Muscle of leg (tissue), 11 donors: ENCODE results near the gene NUP210. TPM values are rescaled to one million over a fixed set of nuclear protein-coding genes. Genes with fewer than 3 reads are reported as not detected.

Experiments used
- DNase-seq: peaks from one replicate; pipeline ENCODE4 v3.0.0; 2013
- H3K27ac ChIP-seq: one replicate; pipeline ENCODE4 v1.5.1; 2013; ENCODE audit warnings: mild to moderate bottlenecking, low read length, control low read depth
- H3K27me3 ChIP-seq: one replicate; pipeline ENCODE4 v1.6.1; 2013; ENCODE audit warnings: low read length; ENCODE audit not compliant: control insufficient read depth, insufficient read depth
- H3K36me3 ChIP-seq: one replicate; pipeline ENCODE4 v1.6.1; 2013; ENCODE audit warnings: low read length; ENCODE audit not compliant: control insufficient read depth, insufficient read depth
- H3K4me1 ChIP-seq: one replicate; pipeline ENCODE4 v1.6.1; 2013; ENCODE audit warnings: low read length; ENCODE audit not compliant: control insufficient read depth, insufficient read depth
- H3K4me3 ChIP-seq: one replicate; pipeline ENCODE4 v1.5.1; 2013; ENCODE audit warnings: low read length, control low read depth
- H3K9me3 ChIP-seq: replicated peaks from 2 replicates; pipeline ENCODE4 v1.6.1; 2013; ENCODE audit warnings: low read depth, low read length; ENCODE audit not compliant: control insufficient read depth
- WGBS: methylation state at CpG from one replicate; pipeline ENCODE4 v1.1.5; 2013; ENCODE audit warnings: missing lambda C conversion rate; ENCODE audit not compliant: insufficient coverage; 5-methylcytosine and 5-hydroxymethylcytosine counted together
- polyA plus RNA-seq, 8 donors: library from polyadenylated mRNA; unstranded; fragments of 120-200 nt; gene quantifications; one replicate each; pipeline versions ENCODE4 v1.2.1 to v1.2.3, GENCODE V29; 2013; ENCODE audit warnings: inconsistent platforms in 1 of 8, low replicate concordance in 1 of 8; ENCODE audit not compliant: insufficient read length in 8 of 8, insufficient read depth in 1 of 8
- total RNA-seq: library from RNA; stranded (reverse); fragments of 120-200 nt; gene quantifications from one replicate; pipeline ENCODE4 v1.2.4, GENCODE V29; 2013

NUP210 gene
- total and polyA plus RNA-seq, 9 donors: 4.5 to 10.7 (median 7.8) TPM

GRCh38 chr3:13349823-13350222, 70.3 kb downstream of the NUP210 start:
- peaks cover 2% of the 10 kb centered on the region for H3K27me3 ChIP-seq
- peaks cover 10% of the 10 kb centered on the region for H3K36me3 ChIP-seq
- no peak overlapping the region for H3K4me3 ChIP-seq
- peaks cover 36% of the 10 kb centered on the region for H3K4me1 ChIP-seq
- no peak for DNase-seq
- 80% methylated on average over 2 of the region's 3 CpGs for WGBS
- H3K27ac ChIP-seq: no peak overlapping the region
- no peaks in the 10 kb centered on the region for H3K9me3 ChIP-seq

GRCh38 chr3:13348661-13349396, 71.3 kb downstream of the NUP210 start:
- WGBS: 10% methylated on average over 3 of the region's 13 CpGs
- no peak overlapping the region for H3K27ac ChIP-seq
- DNase-seq: peak; percentile 44

DNA sequence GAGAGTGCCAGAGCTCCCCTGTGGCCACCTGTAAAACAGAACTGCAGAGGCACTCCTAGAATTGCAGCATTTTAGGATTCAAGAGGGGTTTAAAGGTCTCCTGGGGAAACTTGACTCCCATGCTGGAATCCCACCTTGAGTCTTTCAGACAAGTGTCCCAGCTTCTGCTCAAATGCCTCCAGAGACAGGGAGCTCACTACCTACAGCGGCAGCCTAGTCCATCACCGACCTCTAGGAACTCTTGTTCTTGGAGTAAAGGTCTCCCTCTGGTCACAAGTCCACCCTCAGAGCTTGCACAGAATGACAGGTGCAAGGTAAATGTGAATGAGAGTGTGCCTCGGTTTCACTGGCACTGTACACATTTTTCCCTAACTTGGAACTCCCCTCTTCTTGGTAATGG, 72.0 kb downstream of the NUP210 start:
- Histone ChIP-seq H3K27ac (no peak overlapping the region), H3K36me3 (peaks cover 10% of the 10 kb centered on the region), H3K27me3 (peaks cover 2% of the 10 kb centered on the region), H3K9me3 (no peaks in the 10 kb centered on the region), H3K4me3 (no peak overlapping the region), H3K4me1 (peaks cover 36% of the 10 kb centered on the region)
- WGBS: 86% methylated on average over 1 of the region's 3 CpGs
- no peak for DNase-seq

More at GRCh38 chr3:13348661-13349396, 71.3 kb downstream of the NUP210 start:
- Histone ChIP-seq H3K4me1 (peaks cover 36% of the 10 kb centered on the region), H3K9me3 (no peaks in the 10 kb centered on the region), H3K4me3 (no peak overlapping the region), H3K27me3 (peaks cover 2% of the 10 kb centered on the region), H3K36me3 (peaks cover 10% of the 10 kb centered on the region)

GRCh38 chr3:13347390-13347950, 72.7 kb downstream of the NUP210 start:
- Histone ChIP-seq H3K27ac (no peak overlapping the region), H3K4me1 (peaks cover 36% of the 10 kb centered on the region), H3K4me3 (no peak overlapping the region), H3K27me3 (peaks cover 2% of the 10 kb centered on the region), H3K36me3 (peaks cover 9% of the 10 kb centered on the region), H3K9me3 (no peaks in the 10 kb centered on the region)
- peak; percentile 63 for DNase-seq
- 36% methylated on average over 10 of the region's 15 CpGs for WGBS

DNA sequence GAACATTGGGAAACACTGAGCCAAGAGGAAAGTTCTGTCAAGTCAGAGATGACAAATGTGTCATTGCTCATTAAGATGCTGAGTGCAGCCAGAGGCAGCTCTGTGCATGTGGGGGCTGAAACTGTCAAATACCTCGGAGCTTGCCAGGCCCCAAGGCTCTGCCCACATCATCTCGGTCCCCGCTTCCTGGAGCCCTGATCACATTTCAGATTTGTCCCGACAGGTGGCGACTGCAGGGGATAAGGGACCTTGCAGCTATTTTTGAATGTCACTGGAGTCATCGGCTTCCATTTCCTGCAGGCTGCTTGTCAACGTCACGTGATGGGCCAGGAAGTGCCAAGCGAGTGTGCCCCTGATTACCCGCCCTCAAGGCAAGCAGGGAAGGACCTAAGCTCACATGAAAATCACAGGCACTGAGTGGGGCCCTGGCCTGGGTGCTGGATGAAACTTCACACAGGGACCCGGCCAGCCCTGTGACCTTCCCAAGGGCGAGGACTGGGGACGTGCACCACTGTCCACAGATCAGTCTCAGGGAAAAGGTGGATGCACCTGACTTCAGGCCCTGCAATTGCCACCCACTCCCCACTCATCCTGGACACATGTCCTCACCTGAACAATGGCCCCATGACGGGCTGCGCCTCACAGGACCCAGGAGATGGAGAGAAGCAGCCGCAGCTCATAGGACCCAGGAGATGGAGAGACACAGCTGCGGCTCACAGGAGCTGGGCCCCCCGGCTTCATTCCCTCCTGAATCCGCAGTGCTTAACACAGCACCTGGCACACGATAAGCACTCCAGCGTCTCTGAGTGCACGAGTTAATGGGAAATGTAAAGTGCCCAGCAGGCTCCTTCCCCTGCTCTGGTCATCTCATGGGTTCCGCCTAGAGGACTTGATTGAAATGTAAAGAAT, 73.4 kb downstream of the NUP210 start:
- DNase-seq: peak; percentile 53
- Histone ChIP-seq H3K27ac (no peak overlapping the region), H3K4me1 (peaks cover 36% of the 10 kb centered on the region), H3K9me3 (no peaks in the 10 kb centered on the region), H3K27me3 (peaks cover 2% of the 10 kb centered on the region), H3K36me3 (peaks cover 2% of the 10 kb centered on the region), H3K4me3 (no peak overlapping the region)
- WGBS: 56% methylated on average over 17 of the region's 23 CpGs

GRCh38 chr3:13345772-13346171, 74.3 kb downstream of the NUP210 start:
- H3K4me1 ChIP-seq: peaks cover 36% of the 10 kb centered on the region
- H3K9me3 ChIP-seq: no peaks in the 10 kb centered on the region
- H3K4me3 ChIP-seq: no peak overlapping the region
- no peaks in the 10 kb centered on the region for H3K36me3 ChIP-seq
- peaks cover 2% of the 10 kb centered on the region for H3K27me3 ChIP-seq
- no peak for DNase-seq
- H3K27ac ChIP-seq: no peak overlapping the region
- 84% methylated on average over 3 of the region's 6 CpGs for WGBS

- DNase-seq: no peak
- no CpG with 5 or more reads among the region's 8 CpGs for WGBS
- Histone ChIP-seq H3K4me1 (peaks cover 36% of the 10 kb centered on the region), H3K27ac (no peak overlapping the region), H3K36me3 (peaks cover 4% of the 10 kb centered on the region), H3K4me3 (no peak overlapping the region), H3K27me3 (peaks cover 2% of the 10 kb centered on the region), H3K9me3 (no peaks in the 10 kb centered on the region)
Measured at GRCh38 chr3:13345284-13345683, 74.8 kb downstream of the NUP210 start.

DNA sequence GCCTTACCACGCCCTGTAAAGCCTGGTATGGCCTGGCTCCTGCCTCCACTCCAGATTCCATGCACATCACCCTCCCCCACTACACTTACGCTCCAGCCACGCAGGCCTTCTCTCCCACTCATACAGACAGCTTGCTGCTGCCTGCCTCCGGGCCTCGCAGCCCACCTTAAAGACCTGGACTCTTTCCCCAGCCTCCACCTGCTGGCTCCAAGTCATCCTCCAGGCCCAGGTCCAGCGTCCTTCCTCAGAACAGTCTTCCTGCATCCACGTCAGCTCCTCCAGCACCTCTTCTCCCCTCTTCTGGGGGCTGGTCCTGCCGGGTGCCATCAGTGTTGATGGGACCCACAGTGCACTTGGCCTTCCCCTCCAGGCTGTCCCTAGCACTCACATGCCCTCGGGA, 75.5 kb downstream of the NUP210 start:
- Histone ChIP-seq H3K4me3 (no peak overlapping the region), H3K27me3 (peaks cover 2% of the 10 kb centered on the region), H3K36me3 (peaks cover 4% of the 10 kb centered on the region), H3K4me1 (peaks cover 36% of the 10 kb centered on the region), H3K9me3 (no peaks in the 10 kb centered on the region), H3K27ac (no peak overlapping the region)
- 75% methylated on average over 9 of the region's 9 CpGs for WGBS
- no peak for DNase-seq

DNA sequence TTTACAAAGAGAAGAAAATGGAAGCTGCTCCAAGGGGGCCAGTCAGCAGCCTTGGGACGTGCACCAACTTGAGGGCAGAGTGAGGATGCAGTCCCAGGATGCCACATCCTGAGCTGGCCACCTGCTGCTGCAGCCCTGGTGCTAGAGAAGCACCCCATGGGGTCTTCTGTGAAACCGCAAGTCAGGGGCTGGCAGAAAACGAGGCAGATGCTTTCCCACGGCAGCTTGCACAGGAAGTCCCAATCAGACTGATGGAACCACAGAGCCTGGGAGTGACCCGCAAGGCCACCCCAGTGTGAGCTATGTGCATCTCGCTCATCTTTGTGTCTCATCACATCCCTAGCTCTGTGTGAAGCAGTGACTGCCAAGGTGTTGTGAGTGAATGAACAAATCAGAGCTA, 76.5 kb downstream of the NUP210 start:
- H3K4me1 ChIP-seq: peaks cover 30% of the 10 kb centered on the region
- H3K27me3 ChIP-seq: peaks cover 2% of the 10 kb centered on the region
- no peaks in the 10 kb centered on the region for H3K9me3 ChIP-seq
- 77% methylated on average over 3 of the region's 6 CpGs for WGBS
- no peak overlapping the region for H3K27ac ChIP-seq
- DNase-seq: no peak
- H3K36me3 ChIP-seq: peaks cover 7% of the 10 kb centered on the region
- no peak overlapping the region for H3K4me3 ChIP-seq
